B cell (primary cell): ENCODE results near the gene GATA6. TPM values are rescaled to one million over a fixed set of nuclear protein-coding genes. Genes with fewer than 3 reads are reported as not detected.

Experiments
- ATAC-seq: fragments of 200-7000 bp; cut with Tn5 transposase; one replicate; pipeline ENCODE4 v1.10.0; 2021; ENCODE audit warnings: low read depth, mild to moderate bottlenecking, moderate number of reproducible peaks, moderate library complexity
- CTCF ChIA-PET: fragments of 350-600 bp; sonication (Branson Sonifier 250); formaldehyde crosslinking; loops from one replicate; lab custom pipeline; 2021; ENCODE audit warnings: antibody characterized with exemption, inconsistent platforms; lab: Charles Lee
- POLR2A ChIA-PET: fragments of 350-600 bp; sonication (Branson Sonifier 250); formaldehyde crosslinking; loops from one replicate; lab custom pipeline; 2021; ENCODE audit warnings: antibody characterized with exemption; lab: Charles Lee
- DNase-seq: peaks from one replicate; pipeline ENCODE4 v3.0.0; 2013
- H2AFZ ChIP-seq: 2 replicates; pipeline ENCODE4 v1.6.1; 2012; ENCODE audit warnings: mild to moderate bottlenecking, low read depth, low read length; ENCODE audit not compliant: insufficient read depth, poor library complexity, severe bottlenecking
- H3K27ac ChIP-seq, 2 donors: 1 replicate in 1 of 2; 2 replicates in 1 of 2; pipeline ENCODE4 v1.5.1; 2012 to 2013; ENCODE audit warnings: low read length in 2 of 2, mild to moderate bottlenecking in 2 of 2, moderate library complexity in 1 of 2
- H3K27me3 ChIP-seq, 4 experiments: fragments of 200-600 bp in 1 of 4; sonication (generic) in 1 of 4; replicated peaks in 1 of 4; 1 replicate in 2 of 4; 2 replicates in 2 of 4; pipeline versions ENCODE4 v1.6.1 to v1.7.0; 2013 to 2016; ENCODE audit warnings: low read length in 3 of 4, mild to moderate bottlenecking in 2 of 4, mixed read lengths in 1 of 4, moderate library complexity in 1 of 4; ENCODE audit not compliant: insufficient read depth in 4 of 4, control insufficient read depth in 3 of 4; ENCODE audit errors: control extremely low read depth in 1 of 4
- H3K36me3 ChIP-seq, 2 experiments: replicated peaks in 1 of 2; 1 replicate in 1 of 2; 2 replicates in 1 of 2; pipeline versions ENCODE4 v1.6.1 to v1.7.1; 2013; ENCODE audit warnings: low read length in 1 of 2; ENCODE audit not compliant: insufficient read depth in 2 of 2, control insufficient read depth in 1 of 2; ENCODE audit errors: control extremely low read depth in 1 of 2, extremely low read depth in 1 of 2
- H3K4me1 ChIP-seq, 2 donors: fragments of 200-600 bp in 1 of 2; sonication (generic) in 1 of 2; 1 replicate in 1 of 2; 2 replicates in 1 of 2; pipeline versions ENCODE4 v1.5.1 to v1.6.1; 2013 to 2017; ENCODE audit warnings: low read length in 2 of 2; ENCODE audit not compliant: control insufficient read depth in 2 of 2, insufficient read depth in 2 of 2
- H3K4me2 ChIP-seq: replicated peaks from 2 replicates; pipeline ENCODE3; 2012; ENCODE audit warnings: mild to moderate bottlenecking, low read depth, low read length; ENCODE audit not compliant: poor library complexity, severe bottlenecking
- H3K4me3 ChIP-seq, 5 experiments: fragments of 200-600 bp in 1 of 5; sonication (generic) in 1 of 5; 1 replicate in 3 of 5; 2 replicates in 2 of 5; pipeline versions ENCODE4 v1.5.1 to v1.7.0; 2011 to 2016; ENCODE audit warnings: low read length in 4 of 5, mild to moderate bottlenecking in 4 of 5, low read depth in 2 of 5, control low read depth in 1 of 5, moderate library complexity in 1 of 5; ENCODE audit not compliant: insufficient read depth in 1 of 5; ENCODE audit errors: control extremely low read depth in 1 of 5, extremely low read depth in 1 of 5
- H3K79me2 ChIP-seq: fragments of 200-600 bp; sonication (generic); one replicate; pipeline ENCODE4 v1.6.0; 2016; ENCODE audit warnings: low read length; ENCODE audit not compliant: control insufficient read depth, insufficient read depth
- H3K9ac ChIP-seq: fragments of 200-600 bp; sonication (generic); 2 replicates; pipeline ENCODE4 v1.6.1; 2017; ENCODE audit warnings: mild to moderate bottlenecking, low read length, moderate library complexity
- H3K9me3 ChIP-seq, 3 donors: one replicate each; pipeline versions ENCODE4 v1.6.1 to v1.7.1; 2013; ENCODE audit warnings: low read length in 2 of 3; ENCODE audit not compliant: control insufficient read depth in 2 of 3, insufficient read depth in 1 of 3; ENCODE audit errors: control extremely low read depth in 1 of 3
- H4K20me1 ChIP-seq: 2 replicates; pipeline ENCODE4 v1.6.0; 2012; ENCODE audit warnings: mild to moderate bottlenecking, low read length; ENCODE audit not compliant: insufficient read depth, control insufficient read depth, poor library complexity, severe bottlenecking
- H3K27ac Mint-ChIP-seq: one replicate; pipeline ENCODE4 v1.8.0; 2021; ENCODE audit warnings: mixed read lengths
- H3K27me3 Mint-ChIP-seq: one replicate; pipeline ENCODE4 v1.8.0; 2021; ENCODE audit warnings: mixed read lengths
- H3K4me1 Mint-ChIP-seq: one replicate; pipeline ENCODE4 v1.8.0; 2021; ENCODE audit warnings: mixed read lengths
- H3K4me3 Mint-ChIP-seq: one replicate; pipeline ENCODE4 v1.8.0; 2021; ENCODE audit warnings: mixed read lengths
- H3K9me3 Mint-ChIP-seq: one replicate; pipeline ENCODE4 v1.8.0; 2022; ENCODE audit warnings: mixed read lengths; ENCODE audit not compliant: insufficient read depth
- CTCF ChIP-seq: fragments of 200-600 bp; IDR thresholded peaks from one replicate; pipeline ENCODE4 v1.8.0; 2022; ENCODE audit warnings: antibody characterized with exemption, mild to moderate bottlenecking
- EZH2 ChIP-seq: IDR thresholded peaks from 2 replicates; pipeline ENCODE4 v1.6.1; 2012; ENCODE audit warnings: borderline replicate concordance, low read depth, mild to moderate bottlenecking, moderate library complexity, low read length; ENCODE audit not compliant: insufficient read depth, poor library complexity, severe bottlenecking
- WGBS: methylation state at CpG from one replicate; pipeline ENCODE4 v1.1.5; 2013; ENCODE audit warnings: missing lambda C conversion rate; ENCODE audit not compliant: insufficient coverage; 5-methylcytosine and 5-hydroxymethylcytosine counted together
- intact Hi-C: fragments of 100-400 bp; cut with micrococcal nuclease; formaldehyde crosslinking; loops from one replicate; pipeline ENCODE4 v1.10.0; 2022
- polyA plus RNA-seq: library from polyadenylated mRNA; depleted of rRNA; stranded (reverse); fragments of >200 nt; gene quantifications from 2 replicates; pipeline ENCODE4 v1.2.3, GENCODE V29; 2012
- total RNA-seq, 2 donors: library from RNA; stranded (reverse); fragments of 120-200 nt in 1 of 2; gene quantifications; 1 replicate in 1 of 2; 2 replicates in 1 of 2; pipeline versions ENCODE4 v1.2.3 to v1.2.4, GENCODE V29; 2013 to 2022

Gene GATA6
- total and polyA plus RNA-seq, 2 donors (not counting 1 experiment from before 2014, with no cell fraction given), result not detected

GRCh38 chr18:22149710-22150109 lies 19.7 kb upstream of the GATA6 start:
- Histone ChIP-seq H3K36me3 (no peaks in the 10 kb centered on the region), H3K4me3 (no peak overlapping the region), H3K4me1 (no peaks in the 10 kb centered on the region), H4K20me1 (no peaks in the 10 kb centered on the region), H3K27ac (no peak overlapping the region), H3K79me2 (no peaks in the 10 kb centered on the region), H3K9ac (no peak overlapping the region), H3K27me3 (no peaks in the 10 kb centered on the region), H3K9me3 (no peaks in the 10 kb centered on the region), H2AFZ (no peak overlapping the region), H3K4me2 (no peak overlapping the region)
- H3K9me3 Mint-ChIP-seq, result no peaks in the 10 kb centered on the region
- H3K4me1 Mint-ChIP-seq, result no peaks in the 10 kb centered on the region
- no peak overlapping the region for H3K4me3 Mint-ChIP-seq
- POLR2A ChIA-PET, result no interaction called here
- CTCF ChIA-PET, result no interaction called here
- intact Hi-C loops, result no loop called here
- DNase-seq, result no peak
- peaks cover 15% of the 10 kb centered on the region for H3K27me3 Mint-ChIP-seq
- TF ChIP-seq EZH2, result no peak
- TF ChIP-seq CTCF, result no peak
- WGBS, result 96% methylated on average over 3 of the region's 8 CpGs
- no peak for ATAC-seq
- H3K27ac Mint-ChIP-seq, result no peak overlapping the region

GRCh38 chr18:22152093-22152492 lies 17.3 kb upstream of the GATA6 start:
- POLR2A ChIA-PET, result no interaction called here
- Histone ChIP-seq H3K4me3 (no peak overlapping the region), H4K20me1 (no peaks in the 10 kb centered on the region), H3K9ac (no peak overlapping the region), H3K27me3 (no peaks in the 10 kb centered on the region), H3K4me2 (no peak overlapping the region), H3K36me3 (no peaks in the 10 kb centered on the region), H3K9me3 (no peaks in the 10 kb centered on the region), H3K4me1 (no peaks in the 10 kb centered on the region), H2AFZ (no peak overlapping the region), H3K27ac (no peak overlapping the region), H3K79me2 (no peaks in the 10 kb centered on the region)
- H3K4me1 Mint-ChIP-seq, result no peaks in the 10 kb centered on the region
- no peaks in the 10 kb centered on the region for H3K9me3 Mint-ChIP-seq
- no peak overlapping the region for H3K27ac Mint-ChIP-seq
- ATAC-seq (no peak), DNase-seq (no peak)
- CTCF ChIA-PET, result no interaction called here
- 100% methylated on average over 5 of the region's 10 CpGs for WGBS
- TF ChIP-seq CTCF (no peak), EZH2 (no peak)
- peaks cover 17% of the 10 kb centered on the region for H3K27me3 Mint-ChIP-seq
- H3K4me3 Mint-ChIP-seq, result no peak overlapping the region
- intact Hi-C loops, result no loop called here
